Measurements from ENCODE around the gene QKI. TPM values are rescaled to one million over a fixed set of nuclear protein-coding genes. Genes with fewer than 3 reads are reported as not detected.
A peak's percentile ranks its signal among the peaks of the same experiment; 100 is the strongest.

QKI gene
- total and polyA plus RNA-seq, 9 donors = 44.6 to 151 (median 105) TPM

DNA sequence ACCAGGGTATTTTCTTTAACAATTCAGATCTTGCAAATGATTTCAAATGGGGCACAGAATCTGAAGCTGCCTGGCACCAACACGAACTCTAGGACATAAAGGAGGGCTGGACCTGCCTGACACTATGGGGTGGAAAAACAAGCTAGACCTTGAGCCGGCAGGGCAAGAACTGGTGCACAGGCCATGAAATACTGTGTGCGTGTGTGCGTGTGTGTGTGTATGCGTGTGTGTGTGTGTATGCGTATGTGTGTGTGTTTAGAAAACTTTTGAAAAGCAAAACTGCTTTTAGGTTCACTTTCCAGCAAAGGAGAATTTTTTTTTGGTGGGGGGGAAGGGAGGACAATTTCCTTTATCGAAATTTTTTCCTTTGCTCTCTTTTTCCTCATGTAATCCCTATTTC, 11.9 kb upstream of the QKI start:
- WGBS, 3 donors = 91 to 92% (median 92%) methylated on average over 7 of the region's 7 CpGs
- intact Hi-C loops (cut with DNase I) = no loop called here
- no peak for DNase-seq
- Histone ChIP-seq H3K4me3 (no peak overlapping the region), H3K4me1 (ENCODE audit: insufficient read depth) (peaks cover 6% of the 10 kb centered on the region), H3K9me3 (no peaks in the 10 kb centered on the region), H3K27ac (no peak overlapping the region), H3K36me3 (no peaks in the 10 kb centered on the region), H3K27me3 (no peaks in the 10 kb centered on the region)
- TF ChIP-seq EP300 (IDR thresholded peaks at IDR 0.05) = no peak
- TF ChIP-seq, protein P1, sequence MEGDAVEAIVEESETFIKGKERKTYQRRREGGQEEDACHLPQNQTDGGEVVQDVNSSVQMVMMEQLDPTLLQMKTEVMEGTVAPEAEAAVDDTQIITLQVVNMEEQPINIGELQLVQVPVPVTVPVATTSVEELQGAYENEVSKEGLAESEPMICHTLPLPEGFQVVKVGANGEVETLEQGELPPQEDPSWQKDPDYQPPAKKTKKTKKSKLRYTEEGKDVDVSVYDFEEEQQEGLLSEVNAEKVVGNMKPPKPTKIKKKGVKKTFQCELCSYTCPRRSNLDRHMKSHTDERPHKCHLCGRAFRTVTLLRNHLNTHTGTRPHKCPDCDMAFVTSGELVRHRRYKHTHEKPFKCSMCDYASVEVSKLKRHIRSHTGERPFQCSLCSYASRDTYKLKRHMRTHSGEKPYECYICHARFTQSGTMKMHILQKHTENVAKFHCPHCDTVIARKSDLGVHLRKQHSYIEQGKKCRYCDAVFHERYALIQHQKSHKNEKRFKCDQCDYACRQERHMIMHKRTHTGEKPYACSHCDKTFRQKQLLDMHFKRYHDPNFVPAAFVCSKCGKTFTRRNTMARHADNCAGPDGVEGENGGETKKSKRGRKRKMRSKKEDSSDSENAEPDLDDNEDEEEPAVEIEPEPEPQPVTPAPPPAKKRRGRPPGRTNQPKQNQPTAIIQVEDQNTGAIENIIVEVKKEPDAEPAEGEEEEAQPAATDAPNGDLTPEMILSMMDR (IDR thresholded peaks at IDR 0.05) = no peak
- no peak for TF ChIP-seq POLR2A (IDR thresholded peaks at IDR 0.05)

DNA sequence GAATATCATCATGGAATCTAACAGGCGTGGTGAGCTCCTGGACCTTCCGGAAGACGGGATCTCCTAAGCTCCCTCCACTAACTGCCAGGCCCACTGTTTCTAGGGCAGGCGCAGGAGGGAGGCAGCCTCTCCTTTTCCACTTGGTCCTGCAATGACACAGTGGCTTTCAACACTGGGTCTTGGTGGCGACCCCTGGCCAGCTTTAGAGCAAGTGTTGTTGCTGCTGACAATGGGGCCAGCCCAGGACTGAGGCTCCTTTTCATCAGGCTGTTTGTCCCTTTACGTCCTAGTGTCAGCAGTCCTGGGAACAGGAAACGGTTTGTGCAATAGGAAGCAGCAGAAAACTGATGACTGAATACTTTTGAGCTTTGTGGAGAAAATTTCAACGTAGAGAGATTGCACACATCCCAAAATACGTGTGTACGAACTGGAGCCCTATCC, 9.7 kb upstream of the QKI start:
- Histone ChIP-seq H3K27ac (no peak overlapping the region), H3K9me3 (no peaks in the 10 kb centered on the region), H3K4me3 (no peak overlapping the region), H3K4me1 (ENCODE audit: insufficient read depth) (peaks cover 6% of the 10 kb centered on the region), H3K27me3 (no peaks in the 10 kb centered on the region), H3K36me3 (no peaks in the 10 kb centered on the region)
- WGBS, 3 donors = 88 to 89% (median 88%) methylated on average over 10 of the region's 10 CpGs
- no peak for DNase-seq
- intact Hi-C loops (cut with DNase I) = no loop called here
- TF ChIP-seq EP300 (IDR thresholded peaks at IDR 0.05) = no peak
- TF ChIP-seq POLR2A (IDR thresholded peaks at IDR 0.05) = no peak
- TF ChIP-seq, protein P1 (IDR thresholded peaks at IDR 0.05) = no peak

DNA sequence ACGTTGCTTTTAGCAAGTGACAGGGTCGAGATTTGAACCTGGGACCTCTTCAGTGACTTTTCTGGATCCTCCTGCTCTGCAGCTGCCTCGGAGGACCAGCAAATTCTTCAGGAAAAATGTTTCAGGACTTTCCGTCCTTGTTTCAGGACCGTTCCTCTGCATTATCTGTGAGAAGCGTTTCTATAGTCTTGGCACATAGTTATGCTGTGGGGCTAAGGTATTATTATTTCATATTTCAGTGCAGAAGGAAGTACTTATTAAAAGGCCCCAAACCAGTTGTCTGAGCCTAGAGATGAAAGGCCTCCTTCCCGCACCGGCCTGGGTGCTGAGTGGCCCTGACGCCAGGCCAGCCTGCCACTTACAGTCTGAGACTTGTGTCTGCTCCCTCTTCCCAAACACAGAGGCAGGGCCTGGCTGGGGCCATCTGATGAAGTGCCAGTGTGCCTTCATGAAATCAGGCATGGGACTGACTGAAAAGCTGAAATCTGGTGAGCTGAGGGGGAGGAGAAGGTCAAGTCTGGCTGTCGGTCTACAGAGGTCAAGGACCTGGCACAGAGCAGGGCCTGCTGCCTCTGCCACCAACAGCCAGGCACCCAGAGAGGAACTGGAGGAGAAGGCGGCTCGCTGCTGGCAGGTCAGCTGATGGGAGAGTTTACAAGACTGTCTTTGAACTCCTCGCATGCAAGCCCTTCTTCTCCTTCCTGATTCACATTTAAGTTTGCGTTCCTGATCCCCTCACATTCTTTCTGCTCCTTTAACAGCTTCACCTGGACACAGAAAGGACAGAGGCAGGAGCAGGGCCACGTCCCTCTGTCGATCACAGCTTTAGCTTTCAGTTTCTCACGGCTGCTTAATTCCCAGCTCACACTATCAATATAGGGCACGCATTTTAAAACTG, 8.9 kb upstream of the QKI start:
- Histone ChIP-seq H3K27me3 (no peaks in the 10 kb centered on the region), H3K27ac (peak overlapping the region; percentile 69 to 80), H3K9me3 (no peaks in the 10 kb centered on the region), H3K36me3 (no peaks in the 10 kb centered on the region), H3K4me1 (ENCODE audit: insufficient read depth) (peaks cover 6% of the 10 kb centered on the region), H3K4me3 (peak overlapping the region; percentile 29)
- WGBS, 3 donors = 32 to 40% (median 38%) methylated on average over 18 of the region's 18 CpGs
- no peak for TF ChIP-seq POLR2A (IDR thresholded peaks at IDR 0.05)
- TF ChIP-seq EP300 (IDR thresholded peaks at IDR 0.05) = no peak
- TF ChIP-seq, protein P1 (IDR thresholded peaks at IDR 0.05) = no peak
- DNase-seq = peak; percentile 34 to 58 (median 45)
- intact Hi-C loops (cut with DNase I) = no loop called here

DNA sequence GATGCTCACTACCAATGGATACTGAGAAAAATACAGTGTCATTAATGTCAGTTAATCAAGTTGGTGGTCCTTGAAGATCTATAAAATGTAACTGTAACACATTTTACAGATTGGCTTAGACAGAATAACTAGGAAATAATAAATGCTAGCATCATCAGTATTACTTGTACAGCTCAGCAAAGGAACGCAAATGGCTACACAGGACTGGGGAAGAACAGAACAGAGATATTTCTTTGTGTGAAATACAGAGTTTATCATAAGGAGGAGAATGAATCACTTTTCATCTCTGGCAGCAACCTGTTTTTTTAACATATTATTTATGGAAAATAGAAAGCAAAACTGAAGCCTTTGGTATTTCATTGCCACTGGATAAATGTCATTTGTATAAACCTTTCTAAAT, 8.2 kb upstream of the QKI start:
- intact Hi-C loops (cut with DNase I) = no loop called here
- TF ChIP-seq, protein P1 (IDR thresholded peaks at IDR 0.05) = no peak
- TF ChIP-seq EP300 (IDR thresholded peaks at IDR 0.05) = no peak
- TF ChIP-seq POLR2A (IDR thresholded peaks at IDR 0.05) = no peak
- Histone ChIP-seq H3K9me3 (no peaks in the 10 kb centered on the region), H3K27ac (peak overlapping the region in 1 of 2 donors; percentile 80), H3K27me3 (no peaks in the 10 kb centered on the region), H3K36me3 (no peaks in the 10 kb centered on the region), H3K4me3 (peak overlapping the region; percentile 29), H3K4me1 (ENCODE audit: insufficient read depth) (peaks cover 6% of the 10 kb centered on the region)
- no peak for DNase-seq
- WGBS, 3 donors = 50 to 65% (median 54%) methylated on average over 1 of the region's 1 CpG

Data from ovary (tissue), 9 donors.